MM.1S (cell line): ENCODE measurements around the gene ADIRF.
"Not testable (repeated sequence)": the region's sequence is repeated elsewhere in the genome, so short reads cannot be mapped to it uniquely, and the experiment has no call there.

Experiments used
- EZH2 ChIP-seq: fragments of 300-600 bp; sonication (generic); optimal IDR thresholded peaks from 2 replicates; pipeline ENCODE3; 2017; ENCODE audit warnings: low read depth, mild to moderate bottlenecking, antibody characterized with exemption, low read length, mixed read lengths
- EZH2phosphoT487 ChIP-seq: fragments of 300-600 bp; sonication (generic); IDR thresholded peaks from 2 replicates; pipeline ENCODE4 v1.6.1; 2018; ENCODE audit warnings: antibody characterized with exemption, low read length
- TF ChIP-seq, protein P1 (sequence below): fragments of 300-600 bp; sonication (generic); IDR thresholded peaks from 2 replicates; pipeline ENCODE4 v1.5.1; 2016; ENCODE audit warnings: antibody characterized with exemption, low read length, mixed read lengths

- TF ChIP-seq, protein P1, sequence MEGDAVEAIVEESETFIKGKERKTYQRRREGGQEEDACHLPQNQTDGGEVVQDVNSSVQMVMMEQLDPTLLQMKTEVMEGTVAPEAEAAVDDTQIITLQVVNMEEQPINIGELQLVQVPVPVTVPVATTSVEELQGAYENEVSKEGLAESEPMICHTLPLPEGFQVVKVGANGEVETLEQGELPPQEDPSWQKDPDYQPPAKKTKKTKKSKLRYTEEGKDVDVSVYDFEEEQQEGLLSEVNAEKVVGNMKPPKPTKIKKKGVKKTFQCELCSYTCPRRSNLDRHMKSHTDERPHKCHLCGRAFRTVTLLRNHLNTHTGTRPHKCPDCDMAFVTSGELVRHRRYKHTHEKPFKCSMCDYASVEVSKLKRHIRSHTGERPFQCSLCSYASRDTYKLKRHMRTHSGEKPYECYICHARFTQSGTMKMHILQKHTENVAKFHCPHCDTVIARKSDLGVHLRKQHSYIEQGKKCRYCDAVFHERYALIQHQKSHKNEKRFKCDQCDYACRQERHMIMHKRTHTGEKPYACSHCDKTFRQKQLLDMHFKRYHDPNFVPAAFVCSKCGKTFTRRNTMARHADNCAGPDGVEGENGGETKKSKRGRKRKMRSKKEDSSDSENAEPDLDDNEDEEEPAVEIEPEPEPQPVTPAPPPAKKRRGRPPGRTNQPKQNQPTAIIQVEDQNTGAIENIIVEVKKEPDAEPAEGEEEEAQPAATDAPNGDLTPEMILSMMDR: not testable (repeated sequence)
- TF ChIP-seq EZH2phosphoT487, EZH2: not testable (repeated sequence)
These were observed 50.8 kb downstream of the ADIRF start for GRCh38 chr10:87019066-87019465.
